SU-DHL-6 (cell line): ENCODE measurements around the gene SLC35F1.

Experiments
- H2AFZ ChIP-seq: fragments of 200-600 bp; sonication (generic); 2 replicates; pipeline ENCODE4 v1.6.1; 2014; ENCODE audit warnings: low read depth, mild to moderate bottlenecking, moderate library complexity, mixed read lengths, antibody characterized with exemption, low read length; ENCODE audit not compliant: severe bottlenecking
- H3F3A ChIP-seq: fragments of 200-600 bp; shearing (Covaris generic); 2 replicates; pipeline ENCODE4 v1.6.0; 2016; ENCODE audit warnings: antibody characterized with exemption, mild to moderate bottlenecking; ENCODE audit not compliant: insufficient read depth
- H3K27ac ChIP-seq: fragments of 200-600 bp; sonication (generic); 2 replicates; pipeline ENCODE4 v1.5.1; 2016; ENCODE audit warnings: low read depth, mild to moderate bottlenecking, low read length, moderate library complexity, mixed read lengths
- H3K27me3 ChIP-seq: fragments of 200-600 bp; sonication (generic), shearing (Covaris generic); 2 replicates; pipeline ENCODE4 v1.6.0; 2014; ENCODE audit warnings: mild to moderate bottlenecking, low read length
- H3K36me3 ChIP-seq: fragments of 200-600 bp; sonication (generic); 2 replicates; pipeline ENCODE4 v1.6.1; 2014; ENCODE audit warnings: mild to moderate bottlenecking, low read length, mixed read lengths
- H3K4me2 ChIP-seq: fragments of 300-600, 200-600 bp; shearing (Covaris generic), sonication (generic); 2 replicates; pipeline ENCODE4 v1.6.0; 2014; ENCODE audit warnings: low read length, low read depth, mild to moderate bottlenecking; ENCODE audit not compliant: poor library complexity, severe bottlenecking
- H3K4me3 ChIP-seq: fragments of 200-600 bp; sonication (generic); 2 replicates; pipeline ENCODE4 v1.5.1; 2014; ENCODE audit warnings: antibody characterized with exemption, low read length, mild to moderate bottlenecking, mixed read lengths; ENCODE audit not compliant: insufficient read depth, poor library complexity, severe bottlenecking
- H3K79me2 ChIP-seq: fragments of 200-600 bp; sonication (generic); 2 replicates; pipeline ENCODE4 v1.6.1; 2014; ENCODE audit warnings: mild to moderate bottlenecking, low read length, moderate library complexity; ENCODE audit not compliant: insufficient read depth
- H3K9ac ChIP-seq: fragments of 200-600 bp; sonication (generic); 2 replicates; pipeline ENCODE4 v1.7.0; 2014; ENCODE audit warnings: mild to moderate bottlenecking, low read length
- H3K9me2 ChIP-seq: fragments of 200-600 bp; sonication (generic); replicated peaks from 2 replicates; pipeline ENCODE4 v1.6.1; 2014; ENCODE audit warnings: low read length; ENCODE audit not compliant: insufficient read depth
- H3K9me3 ChIP-seq: fragments of 200-600 bp; sonication (generic); 2 replicates; pipeline ENCODE4 v1.6.1; 2014; ENCODE audit warnings: low read length, mixed read lengths; ENCODE audit not compliant: insufficient read depth
- H4K20me1 ChIP-seq: fragments of 200-600 bp; sonication (generic); 2 replicates; pipeline ENCODE4 v1.6.1; 2014; ENCODE audit warnings: low read depth, mild to moderate bottlenecking, antibody characterized with exemption, low read length, moderate library complexity, mixed read lengths
- EZH2phosphoT487 ChIP-seq: fragments of 200-600 bp; sonication (generic), shearing (Covaris generic); conservative IDR thresholded peaks from 2 replicates; pipeline ENCODE4 v1.6.1; 2018; ENCODE audit warnings: mild to moderate bottlenecking, antibody characterized with exemption, low read length, moderate library complexity, mixed read lengths
- TF ChIP-seq, protein P1 (sequence below): fragments of 200-600 bp; sonication (generic); IDR thresholded peaks from one replicate; pipeline ENCODE4 v1.5.1; 2017; ENCODE audit warnings: antibody characterized with exemption, mild to moderate bottlenecking, low read length, moderate library complexity; ENCODE audit not compliant: insufficient read depth, poor library complexity, severe bottlenecking

The SLC35F1 gene

DNA sequence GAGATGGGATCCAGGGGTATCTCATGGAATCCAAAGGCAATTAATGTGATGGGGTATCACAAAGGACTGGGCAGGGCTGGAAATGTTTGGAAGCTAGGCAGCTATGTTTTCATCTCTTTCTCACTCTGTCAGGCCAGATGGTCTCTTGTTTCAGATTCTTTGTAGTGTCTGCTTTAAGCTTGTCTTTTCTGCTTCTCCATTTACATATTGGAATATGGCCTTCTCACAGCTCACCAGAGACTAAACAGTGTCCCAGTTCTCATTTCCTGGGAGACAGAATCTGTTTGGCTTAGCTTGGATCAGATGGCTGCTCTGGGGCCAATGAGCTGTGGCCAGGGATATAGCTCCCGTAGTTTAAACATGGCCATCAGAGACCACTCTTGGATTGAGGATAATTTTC lies 78.9 kb downstream of the SLC35F1 start:
- Histone ChIP-seq H3K9me2 (no peaks in the 10 kb centered on the region), H3K79me2 (no peaks in the 10 kb centered on the region), H3K9ac (no peak overlapping the region), H3K36me3 (no peaks in the 10 kb centered on the region), H3K4me3 (no peak overlapping the region), H2AFZ (no peak overlapping the region), H3F3A (no peaks in the 10 kb centered on the region), H3K27ac (no peak overlapping the region), H3K4me2 (no peak overlapping the region), H3K27me3 (no peaks in the 10 kb centered on the region), H4K20me1 (no peaks in the 10 kb centered on the region), H3K9me3 (no peaks in the 10 kb centered on the region)
- TF ChIP-seq, protein P1, sequence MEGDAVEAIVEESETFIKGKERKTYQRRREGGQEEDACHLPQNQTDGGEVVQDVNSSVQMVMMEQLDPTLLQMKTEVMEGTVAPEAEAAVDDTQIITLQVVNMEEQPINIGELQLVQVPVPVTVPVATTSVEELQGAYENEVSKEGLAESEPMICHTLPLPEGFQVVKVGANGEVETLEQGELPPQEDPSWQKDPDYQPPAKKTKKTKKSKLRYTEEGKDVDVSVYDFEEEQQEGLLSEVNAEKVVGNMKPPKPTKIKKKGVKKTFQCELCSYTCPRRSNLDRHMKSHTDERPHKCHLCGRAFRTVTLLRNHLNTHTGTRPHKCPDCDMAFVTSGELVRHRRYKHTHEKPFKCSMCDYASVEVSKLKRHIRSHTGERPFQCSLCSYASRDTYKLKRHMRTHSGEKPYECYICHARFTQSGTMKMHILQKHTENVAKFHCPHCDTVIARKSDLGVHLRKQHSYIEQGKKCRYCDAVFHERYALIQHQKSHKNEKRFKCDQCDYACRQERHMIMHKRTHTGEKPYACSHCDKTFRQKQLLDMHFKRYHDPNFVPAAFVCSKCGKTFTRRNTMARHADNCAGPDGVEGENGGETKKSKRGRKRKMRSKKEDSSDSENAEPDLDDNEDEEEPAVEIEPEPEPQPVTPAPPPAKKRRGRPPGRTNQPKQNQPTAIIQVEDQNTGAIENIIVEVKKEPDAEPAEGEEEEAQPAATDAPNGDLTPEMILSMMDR: no peak
- TF ChIP-seq EZH2phosphoT487: no peak

DNA sequence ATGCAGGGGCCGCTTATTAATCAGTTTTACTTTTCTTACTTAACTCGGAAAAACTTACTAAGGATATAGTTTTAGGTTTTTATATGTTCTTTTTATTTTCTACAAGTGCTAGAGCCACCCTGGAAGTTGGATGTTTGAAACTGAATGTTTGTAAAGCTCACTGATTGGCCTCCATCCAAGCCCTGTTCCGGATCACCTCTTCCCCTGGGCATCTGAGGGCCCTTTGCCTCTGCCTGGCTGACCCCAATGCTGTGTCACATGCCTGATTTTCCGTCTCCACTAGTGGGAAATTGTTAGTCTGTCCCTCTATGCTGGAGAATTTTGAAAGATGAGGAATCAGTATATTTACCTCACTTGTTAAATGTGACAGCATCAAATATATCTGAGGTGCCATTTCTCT lies 79.3 kb downstream of the SLC35F1 start:
- Histone ChIP-seq H3F3A (no peaks in the 10 kb centered on the region), H3K27me3 (no peaks in the 10 kb centered on the region), H3K9me2 (no peaks in the 10 kb centered on the region), H3K4me3 (no peak overlapping the region), H2AFZ (no peak overlapping the region), H3K79me2 (no peaks in the 10 kb centered on the region), H3K27ac (no peak overlapping the region), H3K9me3 (no peaks in the 10 kb centered on the region), H3K4me2 (no peak overlapping the region), H4K20me1 (no peaks in the 10 kb centered on the region), H3K36me3 (no peaks in the 10 kb centered on the region), H3K9ac (no peak overlapping the region)
- TF ChIP-seq, protein P1: no peak
- no peak for TF ChIP-seq EZH2phosphoT487

DNA sequence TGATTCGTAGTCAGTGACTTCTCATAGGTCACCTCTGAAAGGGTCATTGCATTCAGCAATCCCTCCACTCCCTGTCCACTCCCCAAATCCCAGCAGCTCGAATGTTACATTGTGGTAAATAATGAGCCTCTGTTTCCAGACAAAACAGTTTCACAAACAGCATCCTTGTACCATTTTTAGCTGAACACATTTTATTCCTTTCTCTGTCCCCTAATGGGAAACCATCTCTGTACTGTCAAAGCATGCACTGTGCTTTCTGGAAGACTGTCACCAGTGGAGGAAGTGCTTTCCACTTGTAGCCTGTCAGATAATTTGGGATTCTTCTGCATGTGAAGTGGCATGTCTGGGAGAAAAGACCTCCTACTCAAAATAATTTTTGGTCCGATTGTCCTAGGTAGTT lies 82.0 kb downstream of the SLC35F1 start:
- H4K20me1 ChIP-seq: no peaks in the 10 kb centered on the region
- H3K9me3 ChIP-seq: no peaks in the 10 kb centered on the region
- no peaks in the 10 kb centered on the region for H3K36me3 ChIP-seq
- no peaks in the 10 kb centered on the region for H3K9me2 ChIP-seq
- no peaks in the 10 kb centered on the region for H3K79me2 ChIP-seq
- no peak for TF ChIP-seq EZH2phosphoT487
- TF ChIP-seq, protein P1: no peak
- H3K4me2 ChIP-seq: no peak overlapping the region
- H3K4me3 ChIP-seq: no peak overlapping the region
- no peak overlapping the region for H3K27ac ChIP-seq
- no peak overlapping the region for H3K9ac ChIP-seq
- no peaks in the 10 kb centered on the region for H3K27me3 ChIP-seq
- H3F3A ChIP-seq: no peaks in the 10 kb centered on the region
- no peak overlapping the region for H2AFZ ChIP-seq

DNA sequence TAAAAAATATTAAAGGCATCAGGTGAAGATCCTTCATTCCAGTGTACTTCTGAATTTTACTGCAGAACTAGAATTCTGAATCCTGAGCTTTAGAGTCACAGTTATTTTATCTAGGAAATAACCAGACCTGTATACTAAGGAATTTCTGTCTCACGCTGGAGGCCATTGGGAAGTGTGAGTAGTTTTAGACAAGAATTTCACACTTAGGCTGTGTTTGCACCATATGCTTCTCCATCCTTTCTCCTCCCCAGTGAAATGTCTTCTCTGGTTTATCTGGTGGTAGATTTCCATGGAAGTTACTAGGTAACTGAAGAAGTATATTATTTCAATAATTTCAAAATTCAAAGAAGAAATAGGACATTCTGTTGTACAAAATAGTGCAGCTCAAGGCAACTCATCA lies 83.1 kb downstream of the SLC35F1 start:
- no peaks in the 10 kb centered on the region for H3K9me3 ChIP-seq
- no peak overlapping the region for H2AFZ ChIP-seq
- H3K4me2 ChIP-seq: no peak overlapping the region
- H3F3A ChIP-seq: no peaks in the 10 kb centered on the region
- H3K9ac ChIP-seq: no peak overlapping the region
- H3K4me3 ChIP-seq: no peak overlapping the region
- no peaks in the 10 kb centered on the region for H4K20me1 ChIP-seq
- TF ChIP-seq, protein P1: no peak
- no peak for TF ChIP-seq EZH2phosphoT487
- no peaks in the 10 kb centered on the region for H3K27me3 ChIP-seq
- H3K36me3 ChIP-seq: no peaks in the 10 kb centered on the region
- no peaks in the 10 kb centered on the region for H3K9me2 ChIP-seq
- H3K79me2 ChIP-seq: no peaks in the 10 kb centered on the region
- H3K27ac ChIP-seq: no peak overlapping the region
